WERI-Rb-1 (cell line): ENCODE measurements around the gene KLF13.

Experiments used
- DNase-seq: peaks from one replicate; pipeline ENCODE4 v3.0.0-alpha.2; 2020
- H3K27ac ChIP-seq: fragments of 250-450 bp; sonication (Bioruptor Pico); 2 replicates; pipeline ENCODE4 v1.5.1; 2020; ENCODE audit warnings: mild to moderate bottlenecking, moderate library complexity
- H3K27me3 ChIP-seq: fragments of 250-450 bp; sonication (Bioruptor Pico); 2 replicates; pipeline ENCODE4 v1.5.1; 2021; ENCODE audit warnings: mild to moderate bottlenecking, low read depth, moderate library complexity; ENCODE audit not compliant: insufficient read depth, severe bottlenecking
- H3K36me3 ChIP-seq: fragments of 250-450 bp; sonication (Bioruptor Pico); 2 replicates; pipeline ENCODE4 v1.5.1; 2020; ENCODE audit warnings: mild to moderate bottlenecking, moderate library complexity
- H3K4me3 ChIP-seq: 2 replicates; pipeline ENCODE4 v1.5.1; 2011; ENCODE audit warnings: low read depth, mild to moderate bottlenecking, control low read depth, low read length
- H3K9me3 ChIP-seq: fragments of 250-450 bp; sonication (Bioruptor Pico); 2 replicates; pipeline ENCODE4 v1.5.1; 2021; ENCODE audit warnings: mild to moderate bottlenecking, moderate library complexity; ENCODE audit not compliant: severe bottlenecking
- CTCF ChIP-seq: IDR thresholded peaks from 2 replicates; pipeline ENCODE4 v1.5.1; 2011; ENCODE audit warnings: low read depth, mild to moderate bottlenecking, control low read depth, inconsistent platforms, low read length

Gene KLF13

DNA sequence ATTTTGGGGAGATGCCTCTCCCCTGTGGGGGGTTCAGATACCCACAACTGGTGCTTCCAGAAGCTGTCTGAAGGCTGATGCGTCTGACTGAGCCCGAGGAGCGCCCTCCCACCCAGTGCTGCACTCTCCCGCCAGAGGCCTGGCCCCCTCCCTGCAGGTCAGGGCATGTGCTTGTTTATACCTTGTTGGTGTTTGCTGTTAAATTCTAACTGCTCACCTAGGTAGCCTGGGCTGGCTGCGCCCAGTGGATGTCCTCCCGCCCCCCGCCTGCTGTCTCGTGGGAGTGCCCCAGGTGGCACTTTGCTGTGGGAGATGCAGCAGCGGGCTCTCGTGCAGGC is 12.9 kb downstream of the KLF13 start:
- H3K36me3 ChIP-seq: no peaks in the 10 kb centered on the region
- no peak overlapping the region for H3K27ac ChIP-seq
- no peak for DNase-seq
- H3K9me3 ChIP-seq: no peaks in the 10 kb centered on the region
- no peak overlapping the region for H3K4me3 ChIP-seq
- H3K27me3 ChIP-seq: no peaks in the 10 kb centered on the region
- TF ChIP-seq CTCF: no peak

GRCh38 chr15:31340047-31340446 is 13.4 kb downstream of the KLF13 start:
- H3K27ac ChIP-seq: no peak overlapping the region
- no peaks in the 10 kb centered on the region for H3K27me3 ChIP-seq
- H3K36me3 ChIP-seq: no peaks in the 10 kb centered on the region
- no peak for TF ChIP-seq CTCF
- no peaks in the 10 kb centered on the region for H3K9me3 ChIP-seq
- H3K4me3 ChIP-seq: no peak overlapping the region
- no peak for DNase-seq

- Histone ChIP-seq H3K4me3 (no peak overlapping the region), H3K9me3 (no peaks in the 10 kb centered on the region), H3K27me3 (no peaks in the 10 kb centered on the region), H3K36me3 (no peaks in the 10 kb centered on the region), H3K27ac (no peak overlapping the region)
- no peak for DNase-seq
- no peak for TF ChIP-seq CTCF
Observed at GRCh38 chr15:31340592-31340991, 14.0 kb downstream of the KLF13 start.

- H3K27me3 ChIP-seq: no peaks in the 10 kb centered on the region
- no peak for DNase-seq
- H3K27ac ChIP-seq: no peak overlapping the region
- H3K36me3 ChIP-seq: no peaks in the 10 kb centered on the region
- no peak for TF ChIP-seq CTCF
- H3K4me3 ChIP-seq: no peak overlapping the region
- H3K9me3 ChIP-seq: no peaks in the 10 kb centered on the region
Observed at GRCh38 chr15:31341071-31341470, 14.4 kb downstream of the KLF13 start.

- Histone ChIP-seq H3K27me3 (no peaks in the 10 kb centered on the region), H3K27ac (no peak overlapping the region), H3K36me3 (no peaks in the 10 kb centered on the region), H3K9me3 (no peaks in the 10 kb centered on the region), H3K4me3 (no peak overlapping the region)
- no peak for TF ChIP-seq CTCF
- no peak for DNase-seq
Observed at GRCh38 chr15:31341496-31342195, 15.0 kb downstream of the KLF13 start.

DNA sequence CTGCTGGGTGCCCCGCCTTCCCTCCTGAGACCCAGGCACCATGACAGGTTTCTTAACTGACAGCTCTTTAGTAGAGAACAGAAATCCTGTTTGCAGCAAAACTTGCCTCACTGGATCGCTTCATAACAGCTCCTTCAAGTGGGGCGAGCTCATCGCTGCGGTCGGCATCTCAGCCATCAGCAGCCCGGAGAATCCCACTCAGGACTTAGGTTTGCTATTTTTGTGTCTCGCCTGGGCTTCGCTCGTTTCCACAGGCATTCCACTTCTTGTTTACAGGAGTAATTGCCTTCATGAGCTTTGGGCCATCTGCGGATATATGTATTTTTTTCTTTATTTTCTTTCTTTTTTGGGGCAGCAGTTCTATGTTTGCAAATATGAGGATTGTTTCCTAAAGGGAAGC is 15.7 kb downstream of the KLF13 start:
- no peak overlapping the region for H3K27ac ChIP-seq
- H3K9me3 ChIP-seq: no peaks in the 10 kb centered on the region
- no peak for TF ChIP-seq CTCF
- no peak for DNase-seq
- no peaks in the 10 kb centered on the region for H3K27me3 ChIP-seq
- no peaks in the 10 kb centered on the region for H3K36me3 ChIP-seq
- H3K4me3 ChIP-seq: no peak overlapping the region
